H1 (cell line): ENCODE measurements around the gene MUSTN1.

Experiments used
- EP300 ChIP-seq, 2 experiments: IDR thresholded peaks; 1 replicate in 1 of 2; 2 replicates in 1 of 2; pipeline ENCODE4 v1.6.1; 2011 to 2012; ENCODE audit warnings: low read depth in 2 of 2, low read length in 2 of 2, mild to moderate bottlenecking in 2 of 2, borderline replicate concordance in 1 of 2, inconsistent platforms in 1 of 2, moderate library complexity in 1 of 2
- EZH2 ChIP-seq: fragments of 200-600 bp; sonication (generic); IDR thresholded peaks from 2 replicates; pipeline ENCODE4 v1.7.1; 2012; ENCODE audit warnings: low read depth, mild to moderate bottlenecking, moderate library complexity, low read length, inconsistent platforms; ENCODE audit not compliant: severe bottlenecking
- MAX ChIP-seq: IDR thresholded peaks from 2 replicates; pipeline ENCODE4 v1.6.1; 2012; ENCODE audit warnings: inconsistent platforms
- RAD21 ChIP-seq, 2 experiments: IDR thresholded peaks in 1 of 2; conservative IDR thresholded peaks in 1 of 2; 2 replicates each; pipeline ENCODE4 v1.6.1; 2011; ENCODE audit warnings: low read depth in 2 of 2, low read length in 2 of 2, improper control_type of control experiment in 1 of 2, inconsistent platforms in 1 of 2, mild to moderate bottlenecking in 1 of 2, moderate library complexity in 1 of 2

GRCh38 chr3:52849656-52850055, 14.8 kb upstream of the MUSTN1 start:
- TF ChIP-seq MAX (no peak), EP300 (IDR thresholded peaks at IDR 0.05; ENCODE audit: borderline replicate concordance in 1 of 2, low read depth in 2 of 2, low read length in 2 of 2) (no peak), EZH2 (no peak), RAD21 (IDR thresholded peaks at IDR 0.05 in 1 of 2, conservative IDR thresholded peaks at IDR 0.05 in 1 of 2; ENCODE audit: low read depth in 2 of 2, low read length in 2 of 2) (no peak)
